Measurements from ENCODE around the gene FBXO31.

The FBXO31 gene

DNA sequence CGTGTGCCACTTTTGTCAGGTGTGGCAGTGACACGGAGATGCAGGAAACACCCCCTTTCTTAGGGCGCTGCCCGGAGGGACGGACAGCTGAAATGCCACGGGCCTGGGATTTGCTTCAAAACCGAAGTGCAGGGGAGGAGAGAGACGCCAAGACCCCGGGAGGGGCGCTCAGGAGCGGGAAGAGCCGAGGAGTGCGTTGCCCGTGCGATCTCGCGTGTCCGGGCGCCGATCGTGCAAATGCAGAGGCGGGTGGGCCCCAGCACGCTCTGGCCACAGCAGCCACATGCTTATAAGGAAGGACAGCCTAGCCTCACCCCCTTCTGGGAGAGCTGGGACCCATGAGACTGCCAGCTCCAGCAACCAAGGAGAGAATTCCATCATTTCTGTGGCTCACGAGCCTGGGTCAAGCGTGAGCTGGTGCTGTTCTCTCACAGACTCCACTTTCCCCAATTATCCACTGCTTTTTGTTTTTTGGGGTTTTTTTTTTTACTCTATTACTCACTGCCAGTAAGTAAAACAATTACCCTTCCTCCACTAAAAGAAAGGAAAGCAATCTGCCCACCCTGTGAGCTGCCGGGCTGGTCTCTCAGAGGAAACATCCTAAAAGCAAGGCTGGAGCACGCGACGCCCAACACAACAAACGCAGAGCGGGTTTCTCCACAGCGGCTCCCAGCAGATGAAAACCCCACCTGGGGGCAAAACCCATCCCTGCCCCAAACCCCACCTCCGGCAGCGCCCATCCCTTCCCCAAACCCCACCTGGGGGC, 39.2 kb downstream of the FBXO31 start:
- Histone ChIP-seq H2BK15ac (replicated peaks; ENCODE audit: low read depth) (no peak overlapping the region), H3K79me2 (ENCODE audit: control insufficient read depth, insufficient read depth, low read length) (no peaks in the 10 kb centered on the region), H4K5ac (ENCODE audit: low read length) (no peak overlapping the region), H3K18ac (ENCODE audit: low read length) (no peak overlapping the region), H2AK5ac (ENCODE audit: low read length) (no peak overlapping the region), H3K23ac (ENCODE audit: low read length) (no peak overlapping the region), H2BK5ac (ENCODE audit: low read length) (no peak overlapping the region), H3K4ac (ENCODE audit: low read depth, low read length) (no peak overlapping the region), H3K56ac (ENCODE audit: low read length) (no peak overlapping the region), H3K9ac (ENCODE audit: low read length) (no peak overlapping the region), H3K4me1 (ENCODE audit: control insufficient read depth, low read depth, low read length) (no peaks in the 10 kb centered on the region), H3K4me3 (ENCODE audit: low read length) (no peak overlapping the region), H3K79me1 (ENCODE audit: low read length) (no peaks in the 10 kb centered on the region), H3K4me2 (ENCODE audit: low read length) (no peak overlapping the region), H2BK120ac (ENCODE audit: low read depth, low read length) (no peak overlapping the region), H3K36me3 (ENCODE audit: control insufficient read depth, insufficient read depth, low read length) (no peaks in the 10 kb centered on the region), H3K27ac (ENCODE audit: low read depth, low read length) (no peak overlapping the region), H4K8ac (ENCODE audit: low read depth, low read length) (no peak overlapping the region), H3K27me3 (ENCODE audit: insufficient read depth, low read length, poor library complexity) (no peaks in the 10 kb centered on the region)
- no CpG with 5 or more reads among the region's 34 CpGs for WGBS (ENCODE audit: extremely low coverage, insufficient coverage, low lambda C conversion rate)
- DNase-seq = no peak

DNA sequence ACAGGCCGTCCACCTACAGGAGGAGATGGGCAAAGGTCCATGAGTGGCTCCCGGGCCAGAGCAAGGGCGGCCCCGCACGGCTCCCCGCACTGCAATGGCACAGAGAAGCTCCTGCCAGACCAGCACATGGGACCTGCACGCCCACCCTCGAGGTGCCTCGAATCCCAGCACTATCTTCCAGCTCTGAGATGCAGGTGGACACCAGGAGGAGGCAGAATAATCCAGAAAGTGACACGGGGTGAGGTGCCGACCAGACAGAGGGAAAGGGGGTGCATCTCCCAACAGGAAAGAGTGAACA, 39.9 kb downstream of the FBXO31 start:
- no peaks in the 10 kb centered on the region for H3K4me1 ChIP-seq (ENCODE audit: control insufficient read depth, low read depth, low read length)
- no peaks in the 10 kb centered on the region for H3K79me1 ChIP-seq (ENCODE audit: low read length)
- H4K8ac ChIP-seq (ENCODE audit: low read depth, low read length) = no peak overlapping the region
- H3K27me3 ChIP-seq (ENCODE audit: insufficient read depth, low read length, poor library complexity) = no peaks in the 10 kb centered on the region
- no peak overlapping the region for H3K27ac ChIP-seq (ENCODE audit: low read depth, low read length)
- H2AK5ac ChIP-seq (ENCODE audit: low read length) = no peak overlapping the region
- no peak for DNase-seq
- H2BK15ac ChIP-seq (replicated peaks; ENCODE audit: low read depth) = no peak overlapping the region
- no CpG with 5 or more reads among the region's 11 CpGs for WGBS (ENCODE audit: extremely low coverage, insufficient coverage, low lambda C conversion rate)
- no peak overlapping the region for H2BK120ac ChIP-seq (ENCODE audit: low read depth, low read length)
- no peak overlapping the region for H3K56ac ChIP-seq (ENCODE audit: low read length)
- H3K23ac ChIP-seq (ENCODE audit: low read length) = no peak overlapping the region
- no peaks in the 10 kb centered on the region for H3K36me3 ChIP-seq (ENCODE audit: control insufficient read depth, insufficient read depth, low read length)
- H3K4me3 ChIP-seq (ENCODE audit: low read length) = no peak overlapping the region
- H4K5ac ChIP-seq (ENCODE audit: low read length) = no peak overlapping the region
- no peak overlapping the region for H2BK5ac ChIP-seq (ENCODE audit: low read length)
- no peak overlapping the region for H3K18ac ChIP-seq (ENCODE audit: low read length)
- no peaks in the 10 kb centered on the region for H3K79me2 ChIP-seq (ENCODE audit: control insufficient read depth, insufficient read depth, low read length)
- no peak overlapping the region for H3K9ac ChIP-seq (ENCODE audit: low read length)
- H3K4ac ChIP-seq (ENCODE audit: low read depth, low read length) = no peak overlapping the region
- no peak overlapping the region for H3K4me2 ChIP-seq (ENCODE audit: low read length)

DNA sequence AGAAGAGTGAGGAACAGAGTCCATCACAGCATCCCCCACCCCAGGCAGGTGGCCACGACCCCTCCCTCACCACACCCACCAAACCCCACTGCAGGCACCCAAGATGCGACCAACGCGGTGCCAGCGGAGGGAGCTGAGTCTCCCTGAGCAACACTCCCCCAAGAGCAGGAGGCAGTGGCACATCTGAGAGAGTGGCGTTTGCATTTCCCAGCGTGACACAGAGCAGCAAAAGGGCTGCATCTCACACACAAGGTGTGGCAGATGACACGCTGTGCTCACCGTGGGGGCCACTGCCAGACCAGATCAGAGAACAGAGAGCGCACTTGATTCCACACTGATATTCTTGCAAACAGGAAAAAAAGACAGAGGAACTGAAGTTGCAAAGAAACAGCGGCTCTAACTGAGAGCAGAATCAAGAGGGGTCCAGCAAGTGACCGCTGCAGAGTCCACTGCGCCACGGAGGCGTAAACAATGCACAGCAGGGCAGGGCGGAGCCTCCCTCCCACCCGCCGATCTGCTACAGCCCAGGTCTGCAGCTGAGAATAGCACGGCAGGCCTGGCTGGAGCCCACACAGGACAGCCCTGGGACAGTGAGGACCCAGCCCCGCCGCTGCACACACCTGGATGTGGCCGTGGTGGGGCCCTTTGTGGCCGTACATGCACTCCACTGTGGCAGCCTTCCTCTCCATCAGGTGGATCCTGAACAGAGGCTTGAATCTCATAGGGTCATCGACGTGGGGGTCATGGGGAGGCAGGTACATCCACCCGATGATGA, 40.4 kb downstream of the FBXO31 start:
- H2BK120ac ChIP-seq (ENCODE audit: low read depth, low read length) = no peak overlapping the region
- no peak overlapping the region for H3K27ac ChIP-seq (ENCODE audit: low read depth, low read length)
- no peak overlapping the region for H2BK15ac ChIP-seq (replicated peaks; ENCODE audit: low read depth)
- no peaks in the 10 kb centered on the region for H3K79me1 ChIP-seq (ENCODE audit: low read length)
- H3K56ac ChIP-seq (ENCODE audit: low read length) = no peak overlapping the region
- H3K23ac ChIP-seq (ENCODE audit: low read length) = no peak overlapping the region
- no peaks in the 10 kb centered on the region for H3K36me3 ChIP-seq (ENCODE audit: control insufficient read depth, insufficient read depth, low read length)
- WGBS (ENCODE audit: extremely low coverage, insufficient coverage, low lambda C conversion rate) = no CpG with 5 or more reads among the region's 26 CpGs
- H2AK5ac ChIP-seq (ENCODE audit: low read length) = no peak overlapping the region
- H3K79me2 ChIP-seq (ENCODE audit: control insufficient read depth, insufficient read depth, low read length) = no peaks in the 10 kb centered on the region
- no peak overlapping the region for H3K4me3 ChIP-seq (ENCODE audit: low read length)
- no peaks in the 10 kb centered on the region for H3K27me3 ChIP-seq (ENCODE audit: insufficient read depth, low read length, poor library complexity)
- H4K5ac ChIP-seq (ENCODE audit: low read length) = no peak overlapping the region
- no peak overlapping the region for H3K4ac ChIP-seq (ENCODE audit: low read depth, low read length)
- no peak overlapping the region for H3K9ac ChIP-seq (ENCODE audit: low read length)
- DNase-seq = no peak
- no peak overlapping the region for H4K8ac ChIP-seq (ENCODE audit: low read depth, low read length)
- no peaks in the 10 kb centered on the region for H3K4me1 ChIP-seq (ENCODE audit: control insufficient read depth, low read depth, low read length)
- H3K4me2 ChIP-seq (ENCODE audit: low read length) = no peak overlapping the region
- H3K18ac ChIP-seq (ENCODE audit: low read length) = no peak overlapping the region
- H2BK5ac ChIP-seq (ENCODE audit: low read length) = no peak overlapping the region

DNA sequence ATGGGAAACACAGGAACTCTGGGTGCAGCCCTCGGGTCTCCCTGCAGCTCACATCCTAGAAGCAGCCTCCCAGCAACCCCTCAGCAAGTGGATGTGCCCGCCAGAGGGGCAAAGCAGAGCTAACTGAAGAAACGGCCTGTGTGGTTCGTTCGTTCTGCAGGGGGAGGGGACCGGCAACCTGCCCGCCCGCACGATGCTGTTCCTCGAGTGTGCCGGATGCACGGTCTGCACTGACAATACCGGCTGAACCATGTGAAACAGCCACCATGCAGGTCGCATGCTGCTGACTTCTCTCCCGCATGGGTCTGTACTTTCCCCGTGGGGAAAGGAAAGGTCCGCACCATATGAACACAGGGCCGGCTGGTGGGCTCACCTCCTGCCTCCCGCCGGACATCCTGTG, 41.1 kb downstream of the FBXO31 start:
- Histone ChIP-seq H3K79me2 (ENCODE audit: control insufficient read depth, insufficient read depth, low read length) (no peaks in the 10 kb centered on the region), H3K79me1 (ENCODE audit: low read length) (no peaks in the 10 kb centered on the region), H2AK5ac (ENCODE audit: low read length) (no peak overlapping the region), H3K18ac (ENCODE audit: low read length) (no peak overlapping the region), H3K9ac (ENCODE audit: low read length) (no peak overlapping the region), H3K56ac (ENCODE audit: low read length) (no peak overlapping the region), H4K8ac (ENCODE audit: low read depth, low read length) (no peak overlapping the region), H3K4me3 (ENCODE audit: low read length) (no peak overlapping the region), H4K5ac (ENCODE audit: low read length) (no peak overlapping the region), H3K4me2 (ENCODE audit: low read length) (no peak overlapping the region), H2BK5ac (ENCODE audit: low read length) (no peak overlapping the region), H2BK15ac (replicated peaks; ENCODE audit: low read depth) (no peak overlapping the region), H3K27me3 (ENCODE audit: insufficient read depth, low read length, poor library complexity) (no peaks in the 10 kb centered on the region), H3K4me1 (ENCODE audit: control insufficient read depth, low read depth, low read length) (no peaks in the 10 kb centered on the region), H3K23ac (ENCODE audit: low read length) (no peak overlapping the region), H3K27ac (ENCODE audit: low read depth, low read length) (no peak overlapping the region), H2BK120ac (ENCODE audit: low read depth, low read length) (no peak overlapping the region), H3K36me3 (ENCODE audit: control insufficient read depth, insufficient read depth, low read length) (no peaks in the 10 kb centered on the region), H3K4ac (ENCODE audit: low read depth, low read length) (no peak overlapping the region)
- no peak for DNase-seq
- no CpG with 5 or more reads among the region's 20 CpGs for WGBS (ENCODE audit: extremely low coverage, insufficient coverage, low lambda C conversion rate)

DNA sequence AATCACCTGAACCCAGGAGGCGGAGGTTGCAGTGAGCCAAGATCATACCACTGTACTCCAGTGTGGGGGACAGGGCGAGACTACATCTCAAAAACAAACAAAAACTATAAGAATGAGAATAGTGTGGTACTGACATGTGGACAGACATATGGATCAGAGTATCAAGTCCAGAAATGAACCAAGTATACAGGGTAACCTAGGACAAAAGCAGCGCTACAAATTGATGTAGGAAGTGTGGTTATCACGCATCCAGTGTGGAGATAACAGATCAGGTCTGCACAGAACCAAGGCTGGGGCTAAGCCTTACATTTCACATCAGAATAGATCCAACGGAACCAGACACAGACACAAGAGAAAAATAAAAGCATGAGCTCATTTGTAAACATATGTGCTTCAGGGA, 43.4 kb downstream of the FBXO31 start:
- Histone ChIP-seq H3K4me3 (ENCODE audit: low read length) (no peak overlapping the region), H4K5ac (ENCODE audit: low read length) (no peak overlapping the region), H3K9ac (ENCODE audit: low read length) (no peak overlapping the region), H3K4me1 (ENCODE audit: control insufficient read depth, low read depth, low read length) (no peaks in the 10 kb centered on the region), H3K27ac (ENCODE audit: low read depth, low read length) (no peak overlapping the region), H3K4me2 (ENCODE audit: low read length) (no peak overlapping the region), H3K56ac (ENCODE audit: low read length) (no peak overlapping the region), H3K36me3 (ENCODE audit: control insufficient read depth, insufficient read depth, low read length) (no peaks in the 10 kb centered on the region), H3K27me3 (ENCODE audit: insufficient read depth, low read length, poor library complexity) (no peaks in the 10 kb centered on the region), H3K79me1 (ENCODE audit: low read length) (no peaks in the 10 kb centered on the region), H2BK15ac (replicated peaks; ENCODE audit: low read depth) (no peak overlapping the region), H3K23ac (ENCODE audit: low read length) (no peak overlapping the region), H2BK5ac (ENCODE audit: low read length) (no peak overlapping the region), H3K4ac (ENCODE audit: low read depth, low read length) (no peak overlapping the region), H3K18ac (ENCODE audit: low read length) (no peak overlapping the region), H2BK120ac (ENCODE audit: low read depth, low read length) (no peak overlapping the region), H3K79me2 (ENCODE audit: control insufficient read depth, insufficient read depth, low read length) (no peaks in the 10 kb centered on the region), H2AK5ac (ENCODE audit: low read length) (no peak overlapping the region), H4K8ac (ENCODE audit: low read depth, low read length) (no peak overlapping the region)
- no peak for DNase-seq
- no CpG with 5 or more reads among the region's 5 CpGs for WGBS (ENCODE audit: extremely low coverage, insufficient coverage, low lambda C conversion rate)
